GM23338 (cell line): Measurements from ENCODE around the gene VLDLR.

Source experiments
- CREB1 ChIP-seq: fragments of 250-450 bp; sonication (Bioruptor Pico); IDR thresholded peaks from 2 replicates; pipeline ENCODE4 v1.5.0; 2020; ENCODE audit warnings: low read depth, mild to moderate bottlenecking, moderate library complexity
- CTCF ChIP-seq, 2 experiments: fragments of 200-600 bp in 1 of 2; sonication (generic) in 1 of 2; conservative IDR thresholded peaks; 2 replicates each; pipeline versions ENCODE4 v1.5.1 to v1.6.1; 2016 to 2017; ENCODE audit warnings: antibody characterized with exemption in 2 of 2, low read depth in 2 of 2, mild to moderate bottlenecking in 2 of 2, moderate library complexity in 1 of 2
- ETS1 ChIP-seq: IDR thresholded peaks from 2 replicates; pipeline ENCODE4 v1.6.1; 2016; ENCODE audit warnings: antibody characterized with exemption
- EZH2 ChIP-seq: fragments of 200-600 bp; sonication (generic); IDR thresholded peaks from one replicate; pipeline ENCODE4 v1.8.0; 2017; ENCODE audit warnings: antibody characterized with exemption, mild to moderate bottlenecking, low read depth; ENCODE audit not compliant: unreplicated experiment
- EZH2phosphoT487 ChIP-seq: fragments of 200-600 bp; sonication (generic); IDR thresholded peaks from one replicate; pipeline ENCODE4 v1.8.1; 2018; ENCODE audit warnings: antibody characterized with exemption; ENCODE audit not compliant: unreplicated experiment
- JUNB ChIP-seq: IDR thresholded peaks from one replicate; pipeline ENCODE4 v1.6.1; 2016; ENCODE audit warnings: antibody characterized with exemption; ENCODE audit not compliant: unreplicated experiment
- POLR2AphosphoS5 ChIP-seq: IDR thresholded peaks from 2 replicates; pipeline ENCODE4 v1.6.1; 2016; ENCODE audit warnings: antibody characterized with exemption, low read depth
- REST ChIP-seq: IDR thresholded peaks from one replicate; pipeline ENCODE4 v1.6.1; 2018; ENCODE audit warnings: antibody characterized with exemption; ENCODE audit not compliant: unreplicated experiment
- ZNF331 ChIP-seq: fragments of 250-450 bp; sonication (Bioruptor Pico); IDR thresholded peaks from 2 replicates; pipeline ENCODE4 v1.5.0; 2020; ENCODE audit warnings: low read depth, mild to moderate bottlenecking, moderate library complexity
- ZNF462 ChIP-seq: fragments of 250-450 bp; sonication (Bioruptor Pico); IDR thresholded peaks from 2 replicates; pipeline ENCODE4 v1.5.0; 2020; ENCODE audit warnings: mild to moderate bottlenecking, moderate library complexity

GRCh38 chr9:2599896-2600295 is 21.7 kb upstream of the VLDLR start:
- TF ChIP-seq CTCF (conservative IDR thresholded peaks at IDR 0.05; ENCODE audit: low read depth in 2 of 2) (no peak), EZH2 (no peak), POLR2AphosphoS5 (no peak), EZH2phosphoT487 (no peak), ZNF331 (no peak), ZNF462 (no peak), JUNB (no peak), ETS1 (no peak), REST (no peak), CREB1 (CRISPR knock-in tag) (no peak)
